Right renal pelvis (tissue), 4 donors: ENCODE data around the gene PBX3. TPM values are rescaled to one million over a fixed set of nuclear protein-coding genes. Genes with fewer than 3 reads are reported as not detected.

Source experiments
- DNase-seq, 4 donors: peaks; one replicate each; pipeline ENCODE4 v3.0.0-alpha.2; 2013; ENCODE audit warnings: low read depth in 4 of 4, low spot score in 3 of 4, missing footprints in 1 of 4
- polyA plus RNA-seq, 4 donors: library from polyadenylated mRNA; unstranded; fragments of 120-200 nt; gene quantifications; one replicate each; pipeline ENCODE4 v1.2.1, GENCODE V29; 2013; ENCODE audit not compliant: insufficient read length in 4 of 4

The PBX3 gene
- polyA plus RNA-seq, 4 donors, result 26.9 to 33.9 (median 31.7) TPM

GRCh38 chr9:125990186-125990792, 243.1 kb downstream of the PBX3 start:
- DNase-seq, result no peak

DNA sequence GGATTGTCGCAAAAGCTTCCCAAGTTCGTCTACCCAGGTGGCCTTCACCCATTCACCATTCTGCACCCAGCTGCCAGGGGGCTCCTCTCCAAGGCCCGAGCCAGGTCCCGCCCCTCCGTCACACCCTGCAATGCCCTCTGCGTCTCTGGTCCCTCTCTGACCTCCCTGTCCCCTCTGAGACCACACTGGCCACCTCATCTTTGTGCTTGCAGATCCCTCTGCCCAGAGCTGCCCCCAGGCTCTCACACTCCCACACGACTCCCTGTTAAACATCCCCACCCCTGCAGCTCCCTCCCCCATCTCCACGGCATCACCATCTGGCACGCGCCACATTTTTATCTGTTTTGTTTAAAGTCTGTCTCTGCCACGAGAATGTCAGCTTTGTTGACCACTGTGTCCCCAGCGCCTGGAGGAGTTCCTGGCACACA, 243.6 kb downstream of the PBX3 start:
- DNase-seq, result no peak

- no peak for DNase-seq
Measured at GRCh38 chr9:125991886-125992529, 244.8 kb downstream of the PBX3 start.

DNA sequence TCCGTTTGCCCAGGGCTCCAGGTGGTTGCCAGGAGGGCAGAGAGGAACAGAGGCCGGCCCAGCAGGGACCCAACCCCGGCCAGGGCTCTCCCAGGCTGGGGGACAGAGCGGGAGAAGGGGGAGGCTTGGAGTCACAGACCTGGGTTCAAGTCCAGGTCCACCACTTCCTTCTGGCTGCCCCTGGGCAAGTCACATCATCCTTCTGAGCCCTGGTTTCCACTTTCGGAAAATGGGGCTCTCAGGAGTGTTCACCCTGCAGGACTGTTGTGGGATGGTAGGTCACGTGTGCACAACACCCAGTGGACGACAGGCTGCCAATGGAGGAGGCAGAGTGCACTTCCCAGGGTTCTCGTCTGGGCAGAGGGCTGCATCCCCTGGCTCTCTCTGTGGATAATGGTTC, 245.4 kb downstream of the PBX3 start:
- DNase-seq, result no peak

DNA sequence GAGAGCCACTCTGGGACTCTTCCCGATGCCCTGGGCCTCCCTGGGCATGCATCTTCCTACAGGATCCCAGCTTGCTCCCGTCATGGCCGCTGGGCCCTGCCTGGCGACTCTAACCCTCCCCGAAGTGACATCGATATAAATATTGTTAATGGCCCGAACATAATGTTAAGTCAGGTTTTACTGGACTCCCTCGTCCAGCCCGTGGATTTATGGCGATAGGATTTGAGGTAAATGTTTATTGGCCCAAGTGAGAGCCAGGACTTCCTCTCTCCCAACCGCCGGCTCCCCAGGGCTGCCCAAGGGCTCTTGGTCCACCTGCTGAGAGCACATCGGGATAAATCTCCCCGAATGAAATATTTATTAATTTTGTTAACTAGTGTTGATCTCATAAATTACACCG, 246.3 kb downstream of the PBX3 start:
- DNase-seq, result no peak

- no peak for DNase-seq
Measured at GRCh38 chr9:125994066-125994943, 247.1 kb downstream of the PBX3 start.

DNA sequence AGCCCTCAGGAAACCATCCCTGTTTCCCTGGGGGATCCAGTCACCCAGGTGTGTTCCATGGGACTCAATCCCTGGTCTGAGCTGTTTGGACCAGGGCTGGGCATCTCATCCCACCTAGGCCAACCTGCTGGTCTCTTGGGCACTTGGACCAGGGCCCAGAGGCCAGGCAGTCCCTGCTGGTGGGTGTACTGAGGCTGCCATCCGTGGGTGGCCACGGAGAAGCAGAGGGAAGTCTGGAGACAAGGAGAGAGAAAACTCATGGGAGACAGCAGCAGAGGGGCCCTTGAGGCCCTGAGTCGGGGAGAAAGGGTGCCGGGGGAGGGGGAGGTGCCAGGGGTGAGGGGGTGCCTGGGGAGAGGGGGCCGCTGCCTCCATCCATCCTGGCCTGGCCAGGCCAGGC, 247.8 kb downstream of the PBX3 start:
- no peak for DNase-seq

- no peak for DNase-seq
Measured at GRCh38 chr9:125995706-125996105, 248.5 kb downstream of the PBX3 start.

- no peak for DNase-seq
Measured at GRCh38 chr9:125996791-125997190, 249.6 kb downstream of the PBX3 start.

DNA sequence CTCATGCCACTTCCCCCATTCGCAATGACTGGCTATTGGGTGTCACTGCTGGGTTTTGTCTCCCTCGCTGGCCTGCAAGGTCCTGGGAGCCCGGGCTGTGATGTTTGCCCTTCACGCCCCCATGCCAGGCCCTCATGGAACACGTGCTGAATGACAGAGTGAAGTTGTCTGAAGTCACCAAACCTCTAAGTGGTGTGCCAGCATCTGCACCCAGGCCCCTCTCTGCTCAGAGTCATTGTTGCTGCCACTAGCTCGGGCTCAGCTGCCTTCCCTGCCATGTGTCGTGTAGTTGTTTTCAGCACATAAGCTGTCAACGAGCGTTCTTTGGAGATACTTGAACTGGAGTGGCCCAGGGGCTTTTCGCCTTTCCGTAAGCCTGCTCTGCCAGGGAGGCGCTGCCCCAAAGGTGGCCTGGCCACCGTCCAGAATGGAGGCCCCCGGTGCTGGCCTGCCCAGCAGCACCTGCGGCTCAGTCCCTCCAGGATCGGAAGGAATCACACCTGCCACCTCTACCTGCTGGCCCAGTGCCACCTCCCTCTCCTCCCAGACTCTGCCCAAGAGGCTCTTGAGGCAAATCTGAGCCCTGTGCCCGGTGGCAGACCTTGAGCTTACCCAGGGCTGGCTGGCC, 250.1 kb downstream of the PBX3 start:
- DNase-seq, result no peak

- DNase-seq, result no peak
Measured at GRCh38 chr9:125998837-125999503, 251.8 kb downstream of the PBX3 start.

GRCh38 chr9:125999504-125999881, 252.3 kb downstream of the PBX3 start:
- no peak for DNase-seq

GRCh38 chr9:126000256-126000655, 253.1 kb downstream of the PBX3 start:
- DNase-seq, result no peak

- no peak for DNase-seq
Measured at GRCh38 chr9:126000731-126001580, 253.8 kb downstream of the PBX3 start.

DNA sequence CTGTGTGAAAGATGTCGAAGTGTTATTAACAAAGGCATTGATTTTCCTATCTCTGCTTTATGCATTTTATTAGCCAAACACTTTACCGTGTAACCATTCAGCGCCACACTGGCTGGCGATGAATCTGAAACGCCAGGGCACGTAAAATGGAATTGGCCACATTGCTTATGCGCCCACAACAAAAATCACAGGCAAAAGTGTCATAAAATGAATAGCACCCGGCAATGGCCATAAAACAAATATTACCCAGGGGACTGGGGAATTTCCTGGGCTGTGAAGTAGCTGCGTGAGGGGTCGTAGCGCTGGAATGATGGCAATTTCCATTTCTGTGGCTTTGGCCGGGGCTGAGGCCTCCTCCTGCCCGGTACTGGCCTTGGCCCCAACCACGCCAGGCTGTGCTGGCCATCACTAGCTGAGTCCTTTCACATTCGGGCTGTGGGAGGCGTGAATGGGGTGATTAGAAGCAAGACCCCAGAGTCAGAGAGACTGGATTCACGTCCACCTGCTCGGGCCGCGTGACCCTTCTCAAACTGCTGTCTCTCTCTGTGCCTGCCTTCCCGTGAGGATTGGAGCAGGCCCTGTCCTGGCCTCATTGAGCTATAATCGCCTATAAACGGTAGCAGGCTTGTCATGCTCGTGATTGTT, 254.5 kb downstream of the PBX3 start:
- DNase-seq, result no peak

GRCh38 chr9:126002476-126003350, 255.5 kb downstream of the PBX3 start:
- no peak for DNase-seq

GRCh38 chr9:126009047-126009446, 261.9 kb downstream of the PBX3 start:
- no peak for DNase-seq

DNA sequence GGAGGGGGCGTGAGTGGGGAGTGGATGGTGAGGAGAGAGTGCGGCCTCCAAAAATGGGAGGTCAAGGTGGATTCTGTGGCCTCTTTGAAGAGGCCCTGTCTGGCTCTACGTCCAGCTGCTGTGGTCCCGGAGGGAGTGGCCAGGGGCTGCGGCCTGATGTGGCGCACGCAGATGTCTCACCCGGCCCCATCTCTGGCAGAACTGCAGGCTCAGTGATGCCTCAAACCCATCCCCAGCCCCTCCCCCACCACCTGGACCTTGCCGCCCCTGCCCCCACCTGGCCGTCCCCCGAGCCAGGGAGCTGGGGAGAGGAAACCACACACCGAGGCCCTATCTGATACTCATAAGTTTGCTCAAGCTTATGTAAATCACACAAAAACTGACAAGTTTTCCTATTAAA, 267.6 kb downstream of the PBX3 start:
- no peak for DNase-seq
